HepG2 (cell line): Measurements from ENCODE around the gene NUDT8. TPM values are rescaled to one million over a fixed set of nuclear protein-coding genes. Genes with fewer than 3 reads are reported as not detected.

Experiments used
- BRCA1 ChIP-seq: sonication (generic); formaldehyde crosslinking; IDR thresholded peaks from 2 replicates; pipeline ENCODE4 v1.4.0; 2020; ENCODE audit warnings: missing genetic modification reagents
- CERS6 ChIP-seq: sonication (generic); formaldehyde crosslinking; IDR thresholded peaks from 2 replicates; pipeline ENCODE4 v1.5.0; 2020; ENCODE audit warnings: missing genetic modification reagents
- DMTF1 ChIP-seq: sonication (generic); formaldehyde crosslinking; IDR thresholded peaks from 2 replicates; pipeline ENCODE4 v1.4.0; 2020; ENCODE audit warnings: mild to moderate bottlenecking, missing genetic modification reagents
- EEA1 ChIP-seq: sonication (generic); formaldehyde crosslinking; IDR thresholded peaks from 2 replicates; pipeline ENCODE4 v1.5.1; 2020; ENCODE audit warnings: mild to moderate bottlenecking, missing genetic modification reagents, borderline replicate concordance
- KIAA2018 ChIP-seq: sonication (generic); formaldehyde crosslinking; IDR thresholded peaks from 2 replicates; pipeline ENCODE4 v1.5.0; 2020; ENCODE audit warnings: mild to moderate bottlenecking, missing genetic modification reagents, borderline replicate concordance
- MXD1 ChIP-seq: sonication (generic); formaldehyde crosslinking; IDR thresholded peaks from 2 replicates; pipeline ENCODE4 v1.4.0; 2020; ENCODE audit warnings: mild to moderate bottlenecking, missing genetic modification reagents
- SMAD1 ChIP-seq: sonication (generic); formaldehyde crosslinking; IDR thresholded peaks from 2 replicates; pipeline ENCODE4 v1.4.0; 2020; ENCODE audit warnings: missing genetic modification reagents, low read depth, mild to moderate bottlenecking, borderline replicate concordance
- SP140L ChIP-seq: sonication (generic); formaldehyde crosslinking; IDR thresholded peaks from 2 replicates; pipeline ENCODE4 v1.4.0; 2020; ENCODE audit warnings: missing genetic modification reagents, borderline replicate concordance
- THRA ChIP-seq: sonication (generic); formaldehyde crosslinking; IDR thresholded peaks from 2 replicates; pipeline ENCODE4 v1.4.0; 2020; ENCODE audit warnings: missing genetic modification reagents, borderline replicate concordance
- ZNF414 ChIP-seq: sonication (generic); formaldehyde crosslinking; IDR thresholded peaks from 2 replicates; pipeline ENCODE4 v1.5.0; 2020; ENCODE audit warnings: missing genetic modification reagents
- ZNF670 ChIP-seq: sonication (generic); formaldehyde crosslinking; IDR thresholded peaks from 2 replicates; pipeline ENCODE4 v1.8.0; 2022; ENCODE audit warnings: mild to moderate bottlenecking, missing genetic modification reagents, borderline replicate concordance
- polyA plus RNA-seq, 8 experiments: library from polyadenylated mRNA; depleted of rRNA in 3 of 8; stranded (reverse) in 7 of 8; unstranded in 1 of 8; fragments of >200 nt; fragmentation: Illumina TruSeq in 4 of 8; extraction: Trizol in 4 of 8; gene quantifications; 2 replicates each; pipeline versions ENCODE4 v1.2.1 to v1.2.3, GENCODE V29; 2011 to 2016; ENCODE audit warnings: low read depth in 4 of 8, missing spikeins in 1 of 8, mixed read lengths in 1 of 8; ENCODE audit not compliant: insufficient read depth in 1 of 8
- total RNA-seq, 5 experiments: library from RNA; depleted of rRNA; stranded (reverse); fragments of >200 nt; fragmentation: Illumina TruSeq; extraction: Trizol; gene quantifications; 2 replicates each; pipeline ENCODE4 v1.2.3, GENCODE V29; 2016; ENCODE audit warnings: low read depth in 1 of 5

NUDT8 gene
- total and polyA plus RNA-seq, 2 of the 13 experiments (the other 11 are each of a cell fraction or from before 2014, with no cell fraction given): 6.7 to 25.8 TPM

GRCh38 chr11:67613960-67614715 is 15.6 kb downstream of the NUDT8 start (continued):
- TF ChIP-seq KIAA2018 (CRISPR knock-in tag) (no peak), MXD1 (CRISPR knock-in tag) (no peak), SMAD1 (CRISPR knock-in tag) (no peak), DMTF1 (CRISPR knock-in tag) (no peak), THRA (no peak), ZNF414 (no peak), CERS6 (CRISPR knock-in tag) (no peak), SP140L (CRISPR knock-in tag) (no peak), EEA1 (CRISPR knock-in tag) (no peak), BRCA1 (CRISPR knock-in tag) (no peak), ZNF670 (CRISPR knock-in tag) (no peak)
